Measurements from ENCODE around the gene GABRA5. TPM values are rescaled to one million over a fixed set of nuclear protein-coding genes. Genes with fewer than 3 reads are reported as not detected.

Gene GABRA5
- total and polyA plus RNA-seq, 2 of the 13 experiments (the other 11 are each of a cell fraction or from before 2014, with no cell fraction given): not detected

- TF ChIP-seq TARDBP (CRISPR knock-in tag; IDR thresholded peaks at IDR 0.05) (no peak), ZNF407 (CRISPR knock-in tag; IDR thresholded peaks at IDR 0.05; ENCODE audit: not compliant biosample characterization) (no peak)
Measured at GRCh38 chr15:26968806-26969205, 101.9 kb downstream of the GABRA5 start (continued).

GRCh38 chr15:26970712-26971210 lies 103.9 kb downstream of the GABRA5 start, which contains the start of gene GABRG3:
TSS of gene GABRG3 (plus strand) at chr15:26971181.
- POLR2A ChIA-PET: no interaction called here
- Histone ChIP-seq H3K27me3 (ENCODE audit: control insufficient read depth in 1 of 2, insufficient read depth in 2 of 2, low read length in 2 of 2) (no peaks in the 10 kb centered on the region; a peak in 1 of 5 replicates), H3K9me3 (ENCODE audit: low read length) (no peaks in the 10 kb centered on the region), H2AFZ (ENCODE audit: low read length) (no peak within 1 kb of the TSS), H4K20me1 (ENCODE audit: insufficient read depth, low read length) (no peaks in the 10 kb centered on the region), H3K9ac (ENCODE audit: insufficient read depth, low read depth, low read length) (no peak within 1 kb of the TSS), H3K4me1 (ENCODE audit: insufficient read depth, low read length) (no peaks in the 10 kb centered on the region), H3K36me3 (replicated peaks in 1 of 2; ENCODE audit: control insufficient read depth in 1 of 2, insufficient read depth in 2 of 2, low read length in 2 of 2) (no peaks in the 10 kb centered on the region), H3K79me2 (ENCODE audit: insufficient read depth, low read length) (no peaks in the 10 kb centered on the region), H3K4me3 (replicated peaks in 1 of 3; ENCODE audit: insufficient read depth in 1 of 3, low read depth in 2 of 3, low read length in 3 of 3) (no peak within 1 kb of the TSS), H3K27ac (ENCODE audit: extremely low read length, insufficient read depth, low read length) (no peak within 1 kb of the TSS), H3K4me2 (ENCODE audit: low read depth, low read length) (no peak within 1 kb of the TSS)
- ATAC-seq: no peak
- intact Hi-C loops (cut with micrococcal nuclease; ENCODE audit: unreplicated experiment) (no loop called here), in situ Hi-C loops (cut with HindIII; ENCODE audit: extremely low pct_ligation_motif_present, low pct_unique_long_range_greater_than_20kb) (no loop called here)
- TF ChIP-seq KLF15 (CRISPR knock-in tag; IDR thresholded peaks at IDR 0.05; ENCODE audit: borderline replicate concordance) (no peak), HMGA1 (CRISPR knock-in tag; conservative IDR thresholded peaks at IDR 0.05) (no peak), ZNF431 (CRISPR knock-in tag; IDR thresholded peaks at IDR 0.05; ENCODE audit: borderline replicate concordance, low read depth) (no peak), POLR2AphosphoS5 (IDR thresholded peaks at IDR 0.05; ENCODE audit: low read depth, low read length) (no peak), HNRNPH1 (optimal IDR thresholded peaks at IDR 0.05; ENCODE audit: low read depth, low read length) (no peak)
- no peak for FAIRE-seq
- 59% methylated on average over 16 of the region's 33 CpGs for WGBS (ENCODE audit: low lambda C conversion rate)
- no TSS peak for BruUV-seq (replicated peaks)
- CTCF ChIA-PET (ENCODE audit: low intra/inter-chr PET ratio, low total read pairs): no interaction called here
- DNase-seq (ENCODE audit: low spot score): no peak

Data from HepG2 (cell line).